ENCODE measurements around the gene XPR1.

DNA sequence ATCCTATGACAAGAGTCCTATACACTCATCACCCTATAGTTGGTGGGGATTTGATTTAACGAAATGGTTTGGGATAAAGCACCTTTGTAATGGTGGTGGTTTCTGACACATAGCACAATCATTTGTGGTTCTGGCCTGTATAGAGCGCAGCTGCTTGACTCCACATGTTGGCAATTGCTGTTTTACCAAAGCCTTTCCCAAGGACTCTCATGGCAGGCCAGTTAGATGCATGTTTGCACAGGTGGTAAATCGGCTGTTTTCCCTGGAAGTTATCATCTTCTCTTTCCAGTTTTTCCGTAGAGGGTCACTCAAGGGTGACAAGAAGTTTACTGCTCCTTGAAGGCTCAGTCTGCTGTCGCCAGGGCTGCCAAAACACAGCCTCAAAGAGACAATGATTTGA is 17.1 kb upstream of the XPR1 start:
- TF ChIP-seq, protein P1, sequence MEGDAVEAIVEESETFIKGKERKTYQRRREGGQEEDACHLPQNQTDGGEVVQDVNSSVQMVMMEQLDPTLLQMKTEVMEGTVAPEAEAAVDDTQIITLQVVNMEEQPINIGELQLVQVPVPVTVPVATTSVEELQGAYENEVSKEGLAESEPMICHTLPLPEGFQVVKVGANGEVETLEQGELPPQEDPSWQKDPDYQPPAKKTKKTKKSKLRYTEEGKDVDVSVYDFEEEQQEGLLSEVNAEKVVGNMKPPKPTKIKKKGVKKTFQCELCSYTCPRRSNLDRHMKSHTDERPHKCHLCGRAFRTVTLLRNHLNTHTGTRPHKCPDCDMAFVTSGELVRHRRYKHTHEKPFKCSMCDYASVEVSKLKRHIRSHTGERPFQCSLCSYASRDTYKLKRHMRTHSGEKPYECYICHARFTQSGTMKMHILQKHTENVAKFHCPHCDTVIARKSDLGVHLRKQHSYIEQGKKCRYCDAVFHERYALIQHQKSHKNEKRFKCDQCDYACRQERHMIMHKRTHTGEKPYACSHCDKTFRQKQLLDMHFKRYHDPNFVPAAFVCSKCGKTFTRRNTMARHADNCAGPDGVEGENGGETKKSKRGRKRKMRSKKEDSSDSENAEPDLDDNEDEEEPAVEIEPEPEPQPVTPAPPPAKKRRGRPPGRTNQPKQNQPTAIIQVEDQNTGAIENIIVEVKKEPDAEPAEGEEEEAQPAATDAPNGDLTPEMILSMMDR (IDR thresholded peaks at IDR 0.05), result no peak
- TF ChIP-seq POLR2A (IDR thresholded peaks at IDR 0.05) (no peak), EP300 (IDR thresholded peaks at IDR 0.05) (no peak)
